GM23338 (cell line): ENCODE data around the gene BCAP31. TPM values are rescaled to one million over a fixed set of nuclear protein-coding genes. Genes with fewer than 3 reads are reported as not detected.

Experiments
- ATAC-seq: fragments of 200-7000 bp; cut with Tn5 transposase; 3 replicates; pipeline ENCODE4 v1.9.1; 2020
- DNase-seq: peaks from one replicate; pipeline ENCODE4 v3.0.0-alpha.2; 2015; ENCODE audit warnings: low spot score
- H2AFZ ChIP-seq: fragments of 200-600 bp; sonication (generic); 2 replicates; pipeline ENCODE4 v1.8.0; 2016; ENCODE audit warnings: antibody characterized with exemption, mild to moderate bottlenecking, moderate library complexity
- H3F3A ChIP-seq: fragments of 200-600 bp; sonication (generic); replicated peaks from 2 replicates; pipeline ENCODE4 v1.8.0; 2017; ENCODE audit warnings: antibody characterized with exemption, mixed run types, low read depth
- H3K27ac ChIP-seq: fragments of 200-600 bp; sonication (generic); 2 replicates; pipeline ENCODE4 v1.6.1; 2016; ENCODE audit warnings: low read depth
- H3K27me3 ChIP-seq: fragments of 200-600 bp; sonication (generic); 2 replicates; pipeline ENCODE4 v1.8.0; 2016; ENCODE audit warnings: mild to moderate bottlenecking, mixed run types, moderate library complexity; ENCODE audit not compliant: insufficient read depth
- H3K36me3 ChIP-seq: fragments of 200-600 bp; sonication (generic); 2 replicates; pipeline ENCODE4 v1.8.0; 2016; ENCODE audit warnings: mild to moderate bottlenecking; ENCODE audit not compliant: insufficient read depth
- H3K4me1 ChIP-seq: fragments of 200-600 bp; sonication (generic); 2 replicates; pipeline ENCODE4 v1.8.0; 2016; ENCODE audit warnings: mild to moderate bottlenecking, moderate library complexity; ENCODE audit not compliant: insufficient read depth
- H3K4me2 ChIP-seq: fragments of 200-600 bp; sonication (generic); 2 replicates; pipeline ENCODE4 v1.7.1; 2017; ENCODE audit warnings: mixed run types
- H3K4me3 ChIP-seq: fragments of 200-600 bp; sonication (generic); 2 replicates; pipeline ENCODE4 v1.6.1; 2016; ENCODE audit warnings: mixed run types
- H3K79me2 ChIP-seq: fragments of 200-600 bp; sonication (generic); replicated peaks from 2 replicates; pipeline ENCODE4 v1.8.0; 2017; ENCODE audit warnings: mild to moderate bottlenecking; ENCODE audit not compliant: insufficient read depth
- H3K9me2 ChIP-seq: fragments of 200-600 bp; sonication (generic); 2 replicates; pipeline ENCODE4 v1.8.0; 2017; ENCODE audit not compliant: insufficient read depth
- H4K20me1 ChIP-seq: fragments of 200-600 bp; sonication (generic); replicated peaks from 2 replicates; pipeline ENCODE4 v1.8.0; 2017; ENCODE audit warnings: mild to moderate bottlenecking; ENCODE audit not compliant: insufficient read depth
- H3K27ac Mint-ChIP-seq: 2 replicates; pipeline ENCODE4 v1.8.0; 2020; ENCODE audit warnings: inconsistent platforms, mild to moderate bottlenecking, moderate library complexity, mixed read lengths
- H3K27me3 Mint-ChIP-seq: 3 replicates; pipeline ENCODE4 v1.8.0; 2022; ENCODE audit warnings: low read depth, mild to moderate bottlenecking, moderate library complexity, mixed read lengths, inconsistent platforms; ENCODE audit not compliant: insufficient read depth, poor library complexity
- H3K36me3 Mint-ChIP-seq: 3 replicates; pipeline ENCODE4 v1.8.0; 2021; ENCODE audit warnings: low read depth, mild to moderate bottlenecking, inconsistent platforms, moderate library complexity, mixed read lengths
- H3K4me1 Mint-ChIP-seq: 3 replicates; pipeline ENCODE4 v1.8.0; 2020; ENCODE audit warnings: mild to moderate bottlenecking, inconsistent platforms, mixed read lengths
- H3K4me3 Mint-ChIP-seq: 3 replicates; pipeline ENCODE4 v1.8.0; 2021; ENCODE audit warnings: moderate library complexity, mild to moderate bottlenecking, inconsistent platforms, mixed read lengths
- H3K9me3 Mint-ChIP-seq: 3 replicates; pipeline ENCODE4 v1.8.0; 2020; ENCODE audit warnings: moderate library complexity, mild to moderate bottlenecking, inconsistent platforms, mixed read lengths
- CREB1 ChIP-seq: fragments of 250-450 bp; sonication (Bioruptor Pico); IDR thresholded peaks from 2 replicates; pipeline ENCODE4 v1.5.0; 2020; ENCODE audit warnings: low read depth, mild to moderate bottlenecking, moderate library complexity
- EZH2 ChIP-seq: fragments of 200-600 bp; sonication (generic); IDR thresholded peaks from one replicate; pipeline ENCODE4 v1.8.0; 2017; ENCODE audit warnings: antibody characterized with exemption, mild to moderate bottlenecking, low read depth; ENCODE audit not compliant: unreplicated experiment
- EZH2phosphoT487 ChIP-seq: fragments of 200-600 bp; sonication (generic); IDR thresholded peaks from one replicate; pipeline ENCODE4 v1.8.1; 2018; ENCODE audit warnings: antibody characterized with exemption; ENCODE audit not compliant: unreplicated experiment
- JUNB ChIP-seq: IDR thresholded peaks from one replicate; pipeline ENCODE4 v1.6.1; 2016; ENCODE audit warnings: antibody characterized with exemption; ENCODE audit not compliant: unreplicated experiment
- NANOG ChIP-seq: IDR thresholded peaks from 2 replicates; pipeline ENCODE4 v1.6.1; 2016; ENCODE audit warnings: antibody characterized with exemption, borderline replicate concordance
- POLR2AphosphoS5 ChIP-seq: IDR thresholded peaks from 2 replicates; pipeline ENCODE4 v1.6.1; 2016; ENCODE audit warnings: antibody characterized with exemption, low read depth
- STAT1 ChIP-seq: IDR thresholded peaks from one replicate; pipeline ENCODE4 v1.6.1; 2016; ENCODE audit warnings: antibody characterized with exemption; ENCODE audit not compliant: unreplicated experiment
- ZNF114 ChIP-seq: fragments of 250-450 bp; sonication (Bioruptor Pico); IDR thresholded peaks from 2 replicates; pipeline ENCODE4 v1.5.0; 2020; ENCODE audit warnings: mild to moderate bottlenecking, moderate library complexity
- ZNF331 ChIP-seq: fragments of 250-450 bp; sonication (Bioruptor Pico); IDR thresholded peaks from 2 replicates; pipeline ENCODE4 v1.5.0; 2020; ENCODE audit warnings: low read depth, mild to moderate bottlenecking, moderate library complexity
- polyA plus RNA-seq: library from polyadenylated mRNA; unstranded; fragments of >200 nt; fragmentation: Nextera tagmentation; extraction: Ambion mirVana; gene quantifications from 2 replicates; pipeline ENCODE4 v1.2.1, GENCODE V29; 2016
- total RNA-seq: library from RNA; depleted of rRNA; stranded (reverse); fragments of >200 nt; shearing (Covaris generic); gene quantifications from 2 replicates; pipeline ENCODE4 v1.2.3, GENCODE V29; 2014
- TF ChIP-seq, protein P1 (sequence below): IDR thresholded peaks from 2 replicates; pipeline ENCODE4 v1.6.1; 2016; ENCODE audit warnings: antibody characterized with exemption
- TF ChIP-seq, protein P2 (sequence below), 2 experiments: fragments of 200-600 bp in 1 of 2; sonication (generic) in 1 of 2; conservative IDR thresholded peaks; 2 replicates each; pipeline versions ENCODE4 v1.5.1 to v1.6.1; 2016 to 2017; ENCODE audit warnings: antibody characterized with exemption in 2 of 2, low read depth in 2 of 2, mild to moderate bottlenecking in 2 of 2, moderate library complexity in 1 of 2
- TF ChIP-seq, protein P3 (sequence below): fragments of 250-450 bp; sonication (Bioruptor Pico); IDR thresholded peaks from 2 replicates; pipeline ENCODE4 v1.5.0; 2020; ENCODE audit warnings: mild to moderate bottlenecking, moderate library complexity
- TF ChIP-seq, protein P4 (sequence below): IDR thresholded peaks from one replicate; pipeline ENCODE4 v1.6.1; 2018; ENCODE audit warnings: antibody characterized with exemption; ENCODE audit not compliant: unreplicated experiment

BCAP31 gene
- total and polyA plus RNA-seq, 2 experiments from 2014 or later = 85.0 to 145 TPM

DNA sequence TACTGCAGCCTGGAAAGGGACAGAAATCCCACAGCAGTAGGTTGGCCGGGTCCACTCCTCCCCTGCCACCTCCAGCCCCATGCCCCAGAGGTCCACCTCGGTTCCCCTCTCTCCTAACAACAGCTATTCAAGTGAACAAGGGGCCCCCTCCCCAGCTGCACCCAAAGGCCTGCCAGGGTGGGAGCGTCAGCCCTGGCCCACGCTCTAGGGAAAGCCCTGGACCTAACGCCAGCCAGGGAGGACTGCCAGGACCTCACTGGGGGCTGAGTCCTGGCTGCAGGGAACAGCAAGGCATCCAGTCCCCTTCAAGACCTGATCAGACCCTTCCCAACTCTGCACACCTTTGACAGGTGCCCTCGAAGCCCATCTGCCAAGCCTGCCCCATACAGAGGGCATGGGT is 23.2 kb downstream of the BCAP31 start:
- Mint-ChIP-seq H3K27ac (no peak overlapping the region), H3K9me3 (no peaks in the 10 kb centered on the region), H3K36me3 (peaks cover 31% of the 10 kb centered on the region), H3K27me3 (peaks cover 9% of the 10 kb centered on the region), H3K4me3 (no peak overlapping the region), H3K4me1 (peaks cover 3% of the 10 kb centered on the region; the same call in 2 of the 3 replicates)
- no peak for ATAC-seq
- Histone ChIP-seq H3K27ac (no peak overlapping the region), H2AFZ (no peak overlapping the region), H3K4me1 (no peaks in the 10 kb centered on the region), H3K27me3 (no peaks in the 10 kb centered on the region), H3F3A (no peaks in the 10 kb centered on the region), H3K36me3 (no peaks in the 10 kb centered on the region), H3K9me2 (no peaks in the 10 kb centered on the region), H3K4me2 (no peak overlapping the region), H3K79me2 (no peaks in the 10 kb centered on the region), H3K4me3 (no peak overlapping the region), H4K20me1 (no peaks in the 10 kb centered on the region)
- DNase-seq = no peak
- TF ChIP-seq JUNB = no peak
- TF ChIP-seq ZNF114 (CRISPR knock-in tag) = no peak
- TF ChIP-seq EZH2 = no peak
- TF ChIP-seq EZH2phosphoT487 = no peak
- no peak for TF ChIP-seq POLR2AphosphoS5
- TF ChIP-seq CREB1 (CRISPR knock-in tag) = no peak
- TF ChIP-seq ZNF331 = no peak
- TF ChIP-seq, protein P1, sequence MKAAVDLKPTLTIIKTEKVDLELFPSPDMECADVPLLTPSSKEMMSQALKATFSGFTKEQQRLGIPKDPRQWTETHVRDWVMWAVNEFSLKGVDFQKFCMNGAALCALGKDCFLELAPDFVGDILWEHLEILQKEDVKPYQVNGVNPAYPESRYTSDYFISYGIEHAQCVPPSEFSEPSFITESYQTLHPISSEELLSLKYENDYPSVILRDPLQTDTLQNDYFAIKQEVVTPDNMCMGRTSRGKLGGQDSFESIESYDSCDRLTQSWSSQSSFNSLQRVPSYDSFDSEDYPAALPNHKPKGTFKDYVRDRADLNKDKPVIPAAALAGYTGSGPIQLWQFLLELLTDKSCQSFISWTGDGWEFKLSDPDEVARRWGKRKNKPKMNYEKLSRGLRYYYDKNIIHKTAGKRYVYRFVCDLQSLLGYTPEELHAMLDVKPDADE = no peak
- TF ChIP-seq NANOG = no peak
- TF ChIP-seq, protein P2, sequence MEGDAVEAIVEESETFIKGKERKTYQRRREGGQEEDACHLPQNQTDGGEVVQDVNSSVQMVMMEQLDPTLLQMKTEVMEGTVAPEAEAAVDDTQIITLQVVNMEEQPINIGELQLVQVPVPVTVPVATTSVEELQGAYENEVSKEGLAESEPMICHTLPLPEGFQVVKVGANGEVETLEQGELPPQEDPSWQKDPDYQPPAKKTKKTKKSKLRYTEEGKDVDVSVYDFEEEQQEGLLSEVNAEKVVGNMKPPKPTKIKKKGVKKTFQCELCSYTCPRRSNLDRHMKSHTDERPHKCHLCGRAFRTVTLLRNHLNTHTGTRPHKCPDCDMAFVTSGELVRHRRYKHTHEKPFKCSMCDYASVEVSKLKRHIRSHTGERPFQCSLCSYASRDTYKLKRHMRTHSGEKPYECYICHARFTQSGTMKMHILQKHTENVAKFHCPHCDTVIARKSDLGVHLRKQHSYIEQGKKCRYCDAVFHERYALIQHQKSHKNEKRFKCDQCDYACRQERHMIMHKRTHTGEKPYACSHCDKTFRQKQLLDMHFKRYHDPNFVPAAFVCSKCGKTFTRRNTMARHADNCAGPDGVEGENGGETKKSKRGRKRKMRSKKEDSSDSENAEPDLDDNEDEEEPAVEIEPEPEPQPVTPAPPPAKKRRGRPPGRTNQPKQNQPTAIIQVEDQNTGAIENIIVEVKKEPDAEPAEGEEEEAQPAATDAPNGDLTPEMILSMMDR (conservative IDR thresholded peaks at IDR 0.05; ENCODE audit: low read depth in 2 of 2) = no peak
- no peak for TF ChIP-seq STAT1
- TF ChIP-seq, protein P3, sequence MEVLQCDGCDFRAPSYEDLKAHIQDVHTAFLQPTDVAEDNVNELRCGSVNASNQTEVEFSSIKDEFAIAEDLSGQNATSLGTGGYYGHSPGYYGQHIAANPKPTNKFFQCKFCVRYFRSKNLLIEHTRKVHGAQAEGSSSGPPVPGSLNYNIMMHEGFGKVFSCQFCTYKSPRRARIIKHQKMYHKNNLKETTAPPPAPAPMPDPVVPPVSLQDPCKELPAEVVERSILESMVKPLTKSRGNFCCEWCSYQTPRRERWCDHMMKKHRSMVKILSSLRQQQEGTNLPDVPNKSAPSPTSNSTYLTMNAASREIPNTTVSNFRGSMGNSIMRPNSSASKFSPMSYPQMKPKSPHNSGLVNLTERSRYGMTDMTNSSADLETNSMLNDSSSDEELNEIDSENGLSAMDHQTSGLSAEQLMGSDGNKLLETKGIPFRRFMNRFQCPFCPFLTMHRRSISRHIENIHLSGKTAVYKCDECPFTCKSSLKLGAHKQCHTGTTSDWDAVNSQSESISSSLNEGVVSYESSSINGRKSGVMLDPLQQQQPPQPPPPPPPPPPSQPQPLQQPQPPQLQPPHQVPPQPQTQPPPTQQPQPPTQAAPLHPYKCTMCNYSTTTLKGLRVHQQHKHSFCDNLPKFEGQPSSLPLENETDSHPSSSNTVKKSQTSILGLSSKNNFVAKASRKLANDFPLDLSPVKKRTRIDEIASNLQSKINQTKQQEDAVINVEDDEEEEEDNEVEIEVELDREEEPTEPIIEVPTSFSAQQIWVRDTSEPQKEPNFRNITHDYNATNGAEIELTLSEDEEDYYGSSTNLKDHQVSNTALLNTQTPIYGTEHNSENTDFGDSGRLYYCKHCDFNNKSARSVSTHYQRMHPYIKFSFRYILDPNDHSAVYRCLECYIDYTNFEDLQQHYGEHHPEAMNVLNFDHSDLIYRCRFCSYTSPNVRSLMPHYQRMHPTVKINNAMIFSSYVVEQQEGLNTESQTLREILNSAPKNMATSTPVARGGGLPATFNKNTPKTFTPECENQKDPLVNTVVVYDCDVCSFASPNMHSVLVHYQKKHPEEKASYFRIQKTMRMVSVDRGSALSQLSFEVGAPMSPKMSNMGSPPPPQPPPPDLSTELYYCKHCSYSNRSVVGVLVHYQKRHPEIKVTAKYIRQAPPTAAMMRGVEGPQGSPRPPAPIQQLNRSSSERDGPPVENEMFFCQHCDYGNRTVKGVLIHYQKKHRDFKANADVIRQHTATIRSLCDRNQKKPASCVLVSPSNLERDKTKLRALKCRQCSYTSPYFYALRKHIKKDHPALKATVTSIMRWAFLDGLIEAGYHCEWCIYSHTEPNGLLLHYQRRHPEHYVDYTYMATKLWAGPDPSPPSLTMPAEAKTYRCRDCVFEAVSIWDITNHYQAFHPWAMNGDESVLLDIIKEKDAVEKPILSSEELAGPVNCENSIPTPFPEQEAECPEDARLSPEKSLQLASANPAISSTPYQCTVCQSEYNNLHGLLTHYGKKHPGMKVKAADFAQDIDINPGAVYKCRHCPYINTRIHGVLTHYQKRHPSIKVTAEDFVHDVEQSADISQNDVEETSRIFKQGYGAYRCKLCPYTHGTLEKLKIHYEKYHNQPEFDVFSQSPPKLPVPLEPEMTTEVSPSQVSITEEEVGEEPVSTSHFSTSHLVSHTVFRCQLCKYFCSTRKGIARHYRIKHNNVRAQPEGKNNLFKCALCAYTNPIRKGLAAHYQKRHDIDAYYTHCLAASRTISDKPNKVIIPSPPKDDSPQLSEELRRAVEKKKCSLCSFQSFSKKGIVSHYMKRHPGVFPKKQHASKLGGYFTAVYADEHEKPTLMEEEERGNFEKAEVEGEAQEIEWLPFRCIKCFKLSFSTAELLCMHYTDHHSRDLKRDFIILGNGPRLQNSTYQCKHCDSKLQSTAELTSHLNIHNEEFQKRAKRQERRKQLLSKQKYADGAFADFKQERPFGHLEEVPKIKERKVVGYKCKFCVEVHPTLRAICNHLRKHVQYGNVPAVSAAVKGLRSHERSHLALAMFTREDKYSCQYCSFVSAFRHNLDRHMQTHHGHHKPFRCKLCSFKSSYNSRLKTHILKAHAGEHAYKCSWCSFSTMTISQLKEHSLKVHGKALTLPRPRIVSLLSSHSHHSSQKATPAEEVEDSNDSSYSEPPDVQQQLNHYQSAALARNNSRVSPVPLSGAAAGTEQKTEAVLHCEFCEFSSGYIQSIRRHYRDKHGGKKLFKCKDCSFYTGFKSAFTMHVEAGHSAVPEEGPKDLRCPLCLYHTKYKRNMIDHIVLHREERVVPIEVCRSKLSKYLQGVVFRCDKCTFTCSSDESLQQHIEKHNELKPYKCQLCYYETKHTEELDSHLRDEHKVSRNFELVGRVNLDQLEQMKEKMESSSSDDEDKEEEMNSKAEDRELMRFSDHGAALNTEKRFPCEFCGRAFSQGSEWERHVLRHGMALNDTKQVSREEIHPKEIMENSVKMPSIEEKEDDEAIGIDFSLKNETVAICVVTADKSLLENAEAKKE = no peak
- TF ChIP-seq, protein P4, sequence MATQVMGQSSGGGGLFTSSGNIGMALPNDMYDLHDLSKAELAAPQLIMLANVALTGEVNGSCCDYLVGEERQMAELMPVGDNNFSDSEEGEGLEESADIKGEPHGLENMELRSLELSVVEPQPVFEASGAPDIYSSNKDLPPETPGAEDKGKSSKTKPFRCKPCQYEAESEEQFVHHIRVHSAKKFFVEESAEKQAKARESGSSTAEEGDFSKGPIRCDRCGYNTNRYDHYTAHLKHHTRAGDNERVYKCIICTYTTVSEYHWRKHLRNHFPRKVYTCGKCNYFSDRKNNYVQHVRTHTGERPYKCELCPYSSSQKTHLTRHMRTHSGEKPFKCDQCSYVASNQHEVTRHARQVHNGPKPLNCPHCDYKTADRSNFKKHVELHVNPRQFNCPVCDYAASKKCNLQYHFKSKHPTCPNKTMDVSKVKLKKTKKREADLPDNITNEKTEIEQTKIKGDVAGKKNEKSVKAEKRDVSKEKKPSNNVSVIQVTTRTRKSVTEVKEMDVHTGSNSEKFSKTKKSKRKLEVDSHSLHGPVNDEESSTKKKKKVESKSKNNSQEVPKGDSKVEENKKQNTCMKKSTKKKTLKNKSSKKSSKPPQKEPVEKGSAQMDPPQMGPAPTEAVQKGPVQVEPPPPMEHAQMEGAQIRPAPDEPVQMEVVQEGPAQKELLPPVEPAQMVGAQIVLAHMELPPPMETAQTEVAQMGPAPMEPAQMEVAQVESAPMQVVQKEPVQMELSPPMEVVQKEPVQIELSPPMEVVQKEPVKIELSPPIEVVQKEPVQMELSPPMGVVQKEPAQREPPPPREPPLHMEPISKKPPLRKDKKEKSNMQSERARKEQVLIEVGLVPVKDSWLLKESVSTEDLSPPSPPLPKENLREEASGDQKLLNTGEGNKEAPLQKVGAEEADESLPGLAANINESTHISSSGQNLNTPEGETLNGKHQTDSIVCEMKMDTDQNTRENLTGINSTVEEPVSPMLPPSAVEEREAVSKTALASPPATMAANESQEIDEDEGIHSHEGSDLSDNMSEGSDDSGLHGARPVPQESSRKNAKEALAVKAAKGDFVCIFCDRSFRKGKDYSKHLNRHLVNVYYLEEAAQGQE = no peak
